HG02571 (cell line): Measurements from ENCODE around the gene SYT9.

Source experiments
- ATAC-seq: cut with Tn5 transposase; IDR thresholded peaks from one replicate; pipeline ENCODE4 v1.9.1; 2021; ENCODE audit warnings: mild to moderate bottlenecking, moderate library complexity; ENCODE audit not compliant: unreplicated experiment

The SYT9 gene

DNA sequence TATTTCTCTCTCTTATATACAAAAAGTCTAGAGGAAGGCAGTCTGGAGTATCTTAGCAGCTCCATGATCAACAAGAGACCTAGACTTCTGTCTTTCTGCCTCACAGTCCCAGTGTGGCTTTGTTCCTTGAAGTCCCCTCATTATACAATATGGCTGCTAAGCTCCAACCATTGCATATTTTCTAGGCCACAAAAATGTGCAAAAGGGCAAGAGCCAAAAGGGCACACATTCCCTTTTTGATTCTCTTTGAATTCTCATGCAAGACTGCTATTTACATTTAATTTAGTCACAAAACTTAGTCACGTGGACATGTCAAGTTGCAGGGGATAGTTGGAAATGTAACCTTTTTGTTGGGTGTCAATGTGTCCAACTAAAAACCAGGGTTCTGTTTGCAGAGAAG is 169.4 kb downstream of the SYT9 start:
- ATAC-seq = no peak

DNA sequence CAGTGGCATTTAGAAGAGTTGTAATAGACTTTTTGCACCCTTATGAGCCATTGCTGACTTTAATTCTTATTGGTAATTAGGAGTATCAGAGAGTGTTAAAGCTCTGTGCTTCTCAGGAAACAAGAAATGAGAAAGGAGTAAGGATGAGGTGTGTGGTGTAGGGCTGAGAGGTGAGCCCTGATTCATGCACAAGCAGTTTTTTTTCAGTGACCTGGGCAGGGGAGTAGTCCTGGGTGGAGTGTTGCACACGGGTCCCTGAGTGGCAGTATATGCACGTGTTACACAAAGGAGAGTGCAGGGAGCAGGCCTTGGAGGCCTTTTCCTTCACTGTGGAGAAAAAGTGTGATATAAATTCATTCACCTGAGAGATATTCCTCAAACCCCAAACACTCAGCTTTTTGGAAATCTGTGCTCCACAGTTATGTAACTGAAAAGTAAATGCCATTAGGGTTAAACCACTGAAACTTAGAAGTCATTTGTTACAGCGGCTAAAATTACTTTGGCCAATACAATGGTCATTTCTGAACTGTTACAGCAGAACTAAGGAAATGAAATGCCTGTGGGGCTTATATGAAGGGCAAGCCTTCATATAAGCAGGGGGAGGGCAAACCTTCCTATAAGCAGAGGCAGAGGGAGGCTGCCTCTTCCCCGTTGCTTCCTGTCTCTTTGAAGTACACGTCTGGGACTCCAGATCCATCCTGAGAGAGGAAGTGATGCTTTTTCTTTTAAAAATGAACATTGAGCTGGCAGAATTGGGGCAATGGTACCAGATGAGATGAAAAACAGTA is 171.0 kb downstream of the SYT9 start:
- ATAC-seq = no peak

DNA sequence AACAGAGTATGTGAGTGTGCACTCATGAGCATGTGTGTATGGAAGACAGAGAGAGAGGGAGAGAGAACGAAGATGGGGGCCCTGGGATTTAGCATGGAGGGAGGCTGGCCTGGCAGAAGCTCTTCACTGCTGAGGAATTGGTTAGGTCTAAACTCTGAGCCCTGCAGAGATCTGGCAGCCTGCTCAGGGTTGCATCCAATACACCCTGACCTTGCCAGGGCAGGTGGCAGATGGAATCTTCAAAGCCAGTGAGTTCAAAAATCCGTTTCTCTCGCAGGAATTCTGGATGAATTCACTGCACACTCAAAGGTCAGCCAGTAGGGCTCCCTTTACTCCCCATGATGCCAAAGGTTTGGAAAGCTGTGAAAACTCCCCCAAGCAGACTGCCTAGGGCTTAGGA is 172.2 kb downstream of the SYT9 start:
- no peak for ATAC-seq

DNA sequence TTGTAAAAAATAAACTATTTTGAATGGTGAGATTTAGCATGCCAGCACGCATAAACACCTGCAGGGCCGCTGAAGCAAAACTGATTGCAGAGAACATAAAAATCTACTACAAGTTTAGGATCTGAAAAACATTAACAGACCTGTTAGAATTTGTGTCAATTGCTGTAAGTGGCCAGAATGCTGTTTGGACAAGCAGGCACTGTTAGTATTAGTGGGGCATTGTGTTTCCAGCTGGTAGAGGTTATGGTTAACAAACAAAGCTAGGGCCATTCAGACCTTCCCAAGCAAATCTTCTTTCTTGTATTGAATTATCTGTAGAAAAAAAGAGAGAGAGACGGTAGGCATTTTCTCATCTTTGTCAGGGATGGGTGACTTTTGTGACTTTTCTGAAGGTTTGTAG is 176.0 kb downstream of the SYT9 start:
- ATAC-seq = no peak

DNA sequence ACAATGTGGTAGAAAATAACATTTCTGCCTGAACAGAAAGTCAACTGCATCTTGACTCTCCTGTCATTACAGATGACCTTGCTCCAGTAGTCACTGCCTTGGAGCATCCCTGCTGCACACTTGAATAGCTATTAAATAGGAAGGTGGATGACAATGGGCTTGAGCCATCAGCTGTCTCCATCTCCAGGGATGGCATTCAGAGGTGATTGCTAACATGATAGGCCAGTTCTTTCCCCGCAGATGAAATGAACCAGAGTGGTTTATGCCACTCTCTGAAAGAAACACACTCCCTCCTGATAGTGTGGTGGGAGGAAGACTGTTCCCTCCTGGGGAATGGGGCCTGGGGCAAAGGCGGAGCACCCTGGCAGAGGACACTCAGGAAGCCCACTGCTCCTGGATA is 176.5 kb downstream of the SYT9 start:
- ATAC-seq = no peak

DNA sequence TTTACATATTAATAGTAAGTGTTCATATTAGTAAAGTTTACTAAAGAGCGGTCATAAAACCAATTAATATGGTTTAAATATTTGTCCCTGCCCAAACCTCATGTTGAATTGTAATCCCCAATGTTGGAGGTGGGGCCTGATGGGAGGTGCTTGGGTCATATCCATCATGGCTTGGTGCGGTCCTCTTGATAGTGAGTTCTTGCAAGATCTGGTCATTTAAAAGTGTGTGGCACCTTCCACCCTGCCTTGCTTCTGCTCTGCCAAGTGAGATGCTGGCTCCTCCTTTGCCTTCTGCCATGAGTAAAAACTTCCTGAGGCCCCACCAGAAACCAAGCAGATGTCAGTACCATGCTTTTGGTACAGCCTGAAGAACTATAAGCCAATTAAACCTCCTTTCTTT is 178.8 kb downstream of the SYT9 start:
- no peak for ATAC-seq

DNA sequence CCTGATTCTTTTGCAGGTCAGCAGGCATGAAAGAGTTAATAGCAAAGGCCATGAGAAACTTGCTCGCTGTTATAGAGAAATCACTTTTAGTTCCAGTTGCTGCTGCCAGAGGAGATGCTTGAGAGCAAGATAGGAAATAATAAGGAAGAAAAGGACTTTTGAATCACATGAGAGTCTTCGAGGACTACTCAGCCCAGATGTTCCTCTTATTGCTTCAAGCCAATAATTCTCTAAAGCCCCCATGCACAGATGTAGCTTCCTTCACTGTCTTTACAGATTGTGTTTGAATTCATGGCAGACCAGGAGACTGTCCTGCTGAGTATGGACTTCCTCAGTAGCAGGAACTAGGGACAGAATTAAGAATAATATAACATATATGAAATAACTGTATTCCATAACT is 183.5 kb downstream of the SYT9 start:
- no peak for ATAC-seq

DNA sequence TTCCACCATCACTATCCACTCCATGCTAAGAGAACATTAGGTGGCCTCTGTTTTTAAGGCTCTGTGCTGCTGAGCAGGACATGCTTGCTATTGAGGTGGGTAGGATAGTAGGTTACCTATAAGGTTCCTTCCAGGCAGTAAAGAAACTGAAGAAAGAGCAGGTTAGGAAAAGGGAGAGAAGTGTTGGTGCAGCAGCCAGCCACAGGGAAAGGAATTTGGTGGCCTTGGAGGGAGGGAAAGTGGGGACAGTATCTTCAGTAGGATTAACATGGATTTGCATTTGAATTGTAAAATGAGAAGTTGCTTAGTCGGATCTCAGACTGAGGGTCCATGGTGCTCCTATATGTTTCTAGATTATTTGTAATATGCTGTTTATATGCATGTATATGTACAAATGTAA is 184.4 kb downstream of the SYT9 start:
- no peak for ATAC-seq

DNA sequence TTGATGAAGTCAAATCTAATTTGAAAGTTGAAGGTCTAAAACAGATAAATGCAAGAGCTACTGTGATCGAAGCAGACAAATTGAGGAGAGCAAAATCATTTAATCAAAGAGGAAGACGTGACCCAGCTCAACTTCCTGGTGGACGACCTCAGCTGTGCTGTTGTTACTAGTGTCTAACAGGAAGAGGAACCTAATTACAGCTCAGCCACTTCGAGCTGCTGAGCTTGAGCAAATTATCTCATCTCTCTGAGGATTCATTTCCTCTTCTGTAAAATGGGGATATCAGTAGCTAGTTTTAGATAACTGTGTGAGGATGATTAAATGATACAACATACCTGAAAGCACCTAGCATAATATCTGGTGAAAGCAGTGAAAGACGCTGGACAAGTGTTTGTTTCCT is 185.0 kb downstream of the SYT9 start:
- ATAC-seq = no peak

DNA sequence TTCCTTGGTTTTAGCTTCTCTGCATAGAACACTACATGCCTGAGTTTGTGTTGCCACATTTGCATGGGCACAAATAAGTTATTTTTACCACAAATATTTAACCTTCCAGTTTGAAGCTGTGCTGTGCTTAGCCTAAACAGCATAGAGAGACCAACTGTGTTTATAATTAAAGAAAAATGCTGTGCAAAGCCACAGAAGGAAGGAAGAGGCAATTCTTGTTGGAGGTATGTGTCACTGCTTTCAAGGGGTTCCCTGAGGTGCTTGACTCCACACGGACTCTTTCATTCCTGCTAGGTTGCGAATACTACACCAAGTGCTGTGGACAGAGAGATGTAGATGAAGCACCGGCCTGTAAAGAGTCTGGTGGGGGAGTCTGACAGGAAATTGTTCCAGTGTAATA is 186.0 kb downstream of the SYT9 start:
- no peak for ATAC-seq

DNA sequence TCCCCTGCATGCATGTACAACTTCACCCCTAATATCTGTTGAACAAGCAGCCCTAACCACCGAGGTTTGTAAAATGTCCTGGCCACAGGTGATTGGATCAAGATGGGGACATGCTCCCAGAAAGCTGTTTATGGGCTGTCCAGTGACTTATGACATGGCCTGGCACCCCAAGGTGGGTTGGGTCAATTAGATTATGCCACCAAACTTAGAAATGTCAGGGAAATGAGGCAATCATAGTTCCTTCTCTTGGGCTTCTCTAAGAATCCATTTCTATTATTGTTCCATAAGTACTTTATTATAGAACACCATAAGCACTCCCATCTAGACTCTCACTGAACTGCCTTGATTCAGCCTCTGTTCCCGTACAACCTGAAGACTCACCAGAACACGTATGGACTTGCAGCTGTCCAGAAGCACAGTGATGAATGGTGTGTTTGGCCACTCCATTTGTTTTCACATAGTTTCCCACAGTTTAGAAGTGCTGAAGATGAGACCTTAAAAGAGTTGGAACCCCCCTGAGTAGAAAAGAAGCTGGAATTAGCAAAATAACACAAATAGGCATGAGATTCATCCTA is 188.1 kb downstream of the SYT9 start:
- ATAC-seq = no peak

DNA sequence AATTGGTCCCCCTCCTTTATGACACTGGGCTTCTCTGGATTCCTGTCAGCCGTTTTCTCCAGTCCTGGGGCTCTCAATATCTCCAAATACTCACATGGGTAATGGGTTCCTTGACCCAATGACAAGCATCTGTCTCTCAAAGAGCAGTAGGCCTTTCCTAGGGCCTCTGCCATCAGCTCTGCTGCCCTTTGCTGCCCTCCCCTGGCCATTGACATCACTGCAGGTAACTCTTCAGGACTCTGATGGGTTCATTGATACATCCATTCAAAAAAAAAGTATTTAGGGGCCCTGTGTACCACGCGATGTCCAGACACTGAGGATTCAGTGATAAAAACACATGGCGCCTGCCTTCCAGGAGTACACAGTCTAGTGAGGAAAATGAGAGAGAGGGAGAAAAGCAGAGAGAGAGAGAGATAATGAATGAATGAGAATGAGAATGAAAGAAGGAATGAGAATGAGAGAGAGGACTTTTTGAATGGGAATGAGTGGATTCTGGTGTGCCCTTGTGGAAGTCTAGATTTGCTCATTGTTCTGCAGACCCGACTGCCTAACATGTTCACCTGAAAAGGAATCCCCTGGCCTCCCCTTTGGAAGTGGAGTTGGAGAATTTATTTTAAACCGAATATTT is 191.0 kb downstream of the SYT9 start:
- peak; percentile 92 for ATAC-seq

DNA sequence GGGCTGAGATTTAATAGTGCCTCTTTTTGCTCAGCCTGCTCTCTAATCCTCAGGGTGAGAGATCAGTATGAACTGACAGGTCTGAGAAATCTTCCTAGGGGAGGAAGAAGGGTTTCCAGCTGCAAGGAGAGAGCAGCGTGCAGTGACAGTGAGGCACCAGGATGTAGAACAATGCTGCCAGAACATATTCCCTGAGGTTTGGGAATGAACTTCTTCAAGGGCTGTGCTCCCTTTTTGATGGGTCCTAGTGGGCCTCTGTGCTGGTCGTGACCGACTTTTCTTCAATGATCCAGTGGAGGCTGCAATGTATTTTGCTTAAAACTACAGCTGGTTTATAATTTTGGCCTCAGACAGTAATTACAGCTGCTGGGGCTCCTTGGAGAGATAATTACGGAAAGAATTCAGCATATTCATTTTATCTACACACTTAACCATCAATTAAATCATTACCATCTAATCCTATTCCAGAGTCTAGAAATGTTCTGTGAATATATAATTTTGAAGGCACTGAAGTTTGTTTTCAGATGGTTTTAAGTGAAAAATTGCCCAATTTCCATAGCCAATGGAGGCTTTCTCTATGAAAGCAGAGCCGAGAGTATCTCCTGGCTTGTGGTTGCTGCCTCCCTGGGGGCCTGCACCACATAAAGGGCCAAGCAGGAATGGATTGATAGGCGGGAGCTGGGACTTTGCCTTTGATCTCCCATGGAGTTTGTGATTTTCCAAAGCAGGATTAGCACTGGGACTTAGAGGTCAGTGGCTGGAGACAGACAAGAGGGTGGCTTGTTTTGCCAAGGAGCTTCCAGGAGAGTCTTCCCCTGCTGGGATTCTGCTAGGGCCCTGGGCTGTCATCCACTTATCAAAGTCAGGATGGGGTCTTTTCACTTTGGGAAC is 192.6 kb downstream of the SYT9 start:
- ATAC-seq = no peak

DNA sequence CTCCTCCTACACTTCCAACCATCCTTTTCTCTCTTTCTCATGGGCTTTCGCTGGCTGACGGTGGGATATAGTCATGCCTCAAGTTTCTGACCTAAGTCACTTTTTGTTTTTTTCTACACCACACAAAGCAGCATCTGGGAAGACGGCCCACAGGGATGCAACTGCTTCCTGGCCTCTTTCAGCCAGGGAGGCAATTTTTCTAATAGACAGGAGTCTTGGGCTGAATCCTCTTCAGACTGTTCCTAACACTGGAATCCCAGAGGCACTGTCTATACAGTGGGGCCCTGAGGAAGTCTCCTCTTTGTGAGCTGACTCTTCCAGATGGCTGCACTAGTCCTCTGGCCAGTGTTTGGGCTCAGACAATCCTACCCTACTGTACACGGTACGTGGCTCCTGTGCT is 193.9 kb downstream of the SYT9 start:
- ATAC-seq = no peak

DNA sequence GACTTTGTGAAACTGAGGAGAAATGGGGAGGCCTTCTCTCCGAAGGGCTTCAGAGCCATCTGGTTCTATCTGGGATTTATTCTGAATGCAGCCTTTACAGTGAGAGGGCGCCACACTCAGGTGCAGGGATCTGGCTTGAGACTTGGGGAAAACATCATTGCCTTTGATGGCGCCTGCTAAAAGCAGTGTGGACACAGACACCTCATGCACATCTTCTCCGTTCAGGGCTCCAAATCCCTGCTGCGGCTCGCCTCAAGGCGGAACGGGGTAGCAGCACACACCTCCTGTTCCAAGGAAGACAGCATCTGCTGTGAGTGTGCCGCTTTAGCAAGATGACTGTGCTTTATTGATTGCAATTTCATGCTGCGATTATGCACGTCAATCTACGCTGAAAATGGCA is 196.5 kb downstream of the SYT9 start:
- ATAC-seq = no peak

DNA sequence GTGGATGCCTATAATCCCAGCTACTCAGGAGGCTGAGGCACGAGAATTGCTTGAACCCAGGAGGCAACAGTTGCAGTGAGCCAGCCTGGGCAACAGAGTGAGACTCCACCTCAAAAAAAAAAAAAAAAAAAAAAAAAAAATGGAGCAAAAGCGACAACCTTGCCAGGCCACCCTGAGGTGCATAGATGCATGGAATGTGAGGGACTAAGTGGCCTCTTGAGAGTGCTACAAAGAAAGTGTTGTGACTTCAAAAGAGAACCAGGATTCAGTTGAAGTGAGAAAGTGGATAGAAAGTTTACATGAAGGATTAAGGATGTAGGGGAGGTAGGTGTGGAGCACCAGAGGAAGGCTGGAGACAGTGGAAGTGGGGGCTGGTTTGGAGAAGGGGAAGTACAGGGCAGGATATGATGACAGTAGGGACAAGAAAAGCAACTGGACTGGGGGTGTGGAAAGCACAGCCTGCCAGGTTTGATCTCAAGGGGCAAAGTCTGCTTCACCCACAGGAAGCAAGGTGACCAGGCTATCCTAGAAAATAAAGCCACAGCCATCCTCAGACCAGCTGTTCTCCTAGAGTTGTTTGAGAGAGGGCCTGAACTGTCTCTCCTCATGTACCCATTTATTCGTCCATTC is 197.6 kb downstream of the SYT9 start:
- ATAC-seq = no peak

DNA sequence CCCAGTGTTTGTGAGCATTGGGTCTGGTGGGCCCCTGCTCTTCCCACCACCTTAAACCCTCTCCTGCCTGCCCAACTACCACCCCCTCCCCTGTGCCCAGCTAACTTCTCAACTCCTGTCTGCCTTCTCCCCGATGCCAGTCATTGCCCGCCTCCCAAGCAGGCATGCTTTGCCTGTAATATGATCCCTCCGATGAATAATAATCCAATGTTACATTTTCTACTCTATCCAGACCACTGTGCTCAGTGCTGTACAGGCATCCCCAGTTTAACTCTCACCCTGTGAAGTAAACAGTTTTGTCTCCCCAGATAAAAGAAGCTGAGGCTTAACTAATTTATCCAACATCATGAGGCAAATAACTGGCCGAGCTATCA is 198.1 kb downstream of the SYT9 start:
- no peak for ATAC-seq

DNA sequence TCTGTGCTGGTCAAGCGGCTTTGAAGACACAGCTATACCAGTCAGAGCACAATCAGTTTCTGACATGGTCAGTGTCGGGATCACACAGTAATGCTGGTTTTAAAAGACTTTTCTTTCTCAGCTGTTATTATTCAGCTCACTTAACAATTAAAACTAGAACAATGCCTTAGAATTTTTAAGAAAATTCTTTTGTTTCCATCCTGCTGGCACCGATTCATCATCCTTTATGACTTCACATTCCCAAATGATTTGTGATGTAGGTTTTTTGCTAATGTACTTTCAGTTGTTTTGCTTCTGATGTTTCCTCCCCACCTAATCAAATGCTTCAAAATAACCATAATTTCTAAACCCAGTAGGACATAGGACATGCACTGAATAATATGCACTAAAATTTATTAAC is 199.1 kb downstream of the SYT9 start:
- no peak for ATAC-seq

DNA sequence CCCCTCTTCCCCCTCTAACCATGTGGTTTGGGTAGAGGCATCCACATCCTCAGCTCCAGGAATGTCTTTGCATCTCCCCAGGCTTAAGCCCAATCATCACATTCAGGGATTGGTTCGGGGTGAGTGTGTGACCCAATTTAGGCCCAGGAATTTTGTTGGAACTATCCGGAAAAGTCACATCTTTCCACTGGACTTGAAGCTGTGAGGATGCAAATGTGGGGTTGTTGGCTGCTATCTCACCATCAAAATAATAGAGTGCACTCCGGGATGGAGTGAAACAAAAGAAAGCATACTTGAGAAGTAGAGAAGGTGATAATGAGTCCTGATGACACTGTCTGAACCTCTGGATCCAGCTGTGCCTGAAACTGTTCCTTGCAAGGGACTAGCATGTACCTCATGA is 199.8 kb downstream of the SYT9 start:
- ATAC-seq = no peak

DNA sequence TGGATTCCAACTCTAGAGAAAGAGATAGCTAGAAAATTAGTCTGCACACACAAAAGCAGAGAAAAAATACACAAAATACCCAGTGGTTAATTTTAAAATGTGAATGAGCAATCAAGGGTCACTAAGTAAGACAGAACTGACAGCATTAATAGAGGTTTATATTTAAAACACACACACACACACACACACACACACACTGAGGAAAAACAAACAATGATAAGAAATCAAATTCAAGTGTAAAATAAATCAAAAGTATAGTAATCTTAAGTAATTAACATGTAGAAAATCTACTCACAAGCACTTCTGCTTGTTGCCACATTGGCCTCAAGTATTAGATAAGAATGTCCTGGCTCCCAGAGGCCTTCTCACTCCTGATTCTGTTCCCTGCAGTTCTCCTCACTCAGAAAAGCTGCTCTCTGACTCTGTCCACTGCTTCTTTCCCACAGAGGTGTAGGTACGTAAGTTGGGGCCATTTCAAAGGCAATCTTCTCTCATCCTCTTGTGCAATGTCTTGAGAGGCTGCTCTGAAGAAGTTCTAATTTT is 200.3 kb downstream of the SYT9 start:
- no peak for ATAC-seq

DNA sequence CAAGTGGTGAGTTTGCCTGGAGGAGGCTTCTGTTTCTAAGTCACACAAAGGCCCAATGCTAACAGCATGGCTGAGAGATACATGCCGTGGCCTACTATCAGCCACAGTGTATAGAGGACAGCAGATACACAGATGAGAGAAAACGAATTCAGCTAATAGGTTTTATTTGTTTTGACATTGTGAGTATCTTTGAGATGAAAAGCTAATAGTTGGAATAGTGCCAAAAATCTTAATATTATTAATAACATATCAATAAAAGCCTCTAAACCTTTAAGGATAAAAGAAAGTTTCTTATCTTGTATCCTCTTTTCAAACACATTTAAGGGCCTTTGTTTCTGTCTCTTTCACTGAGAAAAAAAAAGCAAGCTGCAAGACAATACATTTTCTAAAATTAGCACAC is 203.2 kb downstream of the SYT9 start:
- ATAC-seq = no peak
